Aorta (tissue), 5 donors: Measurements from ENCODE around the gene TRPM3. TPM values are rescaled to one million over a fixed set of nuclear protein-coding genes. Genes with fewer than 3 reads are reported as not detected.

Experiments
- ATAC-seq: fragments of 200-7000 bp; cut with Tn5 transposase; one replicate; pipeline ENCODE4 v1.9.1; 2022; ENCODE audit warnings: moderate library complexity; ENCODE audit not compliant: low FRiP score
- DNase-seq, 2 donors: peaks; one replicate each; pipeline ENCODE4 v3.0.0-alpha.2; 2020
- H3K27ac ChIP-seq, 2 donors: one replicate each; pipeline ENCODE4 v1.5.1; 2013; ENCODE audit warnings: low read length in 2 of 2, mild to moderate bottlenecking in 2 of 2, moderate library complexity in 2 of 2, control low read depth in 1 of 2, inconsistent platforms in 1 of 2, low read depth in 1 of 2
- H3K27me3 ChIP-seq, 2 donors: one replicate each; pipeline ENCODE4 v1.6.1; 2013; ENCODE audit warnings: control low read depth in 1 of 2, low read length in 1 of 2, mild to moderate bottlenecking in 1 of 2, moderate library complexity in 1 of 2; ENCODE audit not compliant: insufficient read depth in 2 of 2, control insufficient read depth in 1 of 2
- H3K36me3 ChIP-seq, 2 donors: one replicate each; pipeline ENCODE4 v1.6.1; 2013; ENCODE audit warnings: control low read depth in 1 of 2, low read length in 1 of 2, mild to moderate bottlenecking in 1 of 2; ENCODE audit not compliant: insufficient read depth in 2 of 2, control insufficient read depth in 1 of 2
- H3K4me1 ChIP-seq, 2 donors: one replicate each; pipeline ENCODE4 v1.6.1; 2013; ENCODE audit warnings: low read length in 2 of 2, control low read depth in 1 of 2, mild to moderate bottlenecking in 1 of 2, moderate library complexity in 1 of 2; ENCODE audit not compliant: insufficient read depth in 2 of 2, control insufficient read depth in 1 of 2
- H3K4me3 ChIP-seq, 2 donors: one replicate each; pipeline ENCODE4 v1.5.1; 2013; ENCODE audit warnings: low read length in 2 of 2, control low read depth in 1 of 2, mild to moderate bottlenecking in 1 of 2
- H3K9me3 ChIP-seq: one replicate; pipeline ENCODE4 v1.6.1; 2013; ENCODE audit warnings: mild to moderate bottlenecking, low read length; ENCODE audit not compliant: control insufficient read depth
- WGBS, 2 donors: extraction: QIAGEN DNeasy Blood & Tissue Kit; methylation state at CpG; one replicate each; pipeline ENCODE4 v1.1.7; 2013; 5-methylcytosine and 5-hydroxymethylcytosine counted together
- intact Hi-C, 2 donors: fragments of 100-400 bp; cut with DNase I; formaldehyde crosslinking; loops; one replicate each; pipeline versions ENCODE4 v1.14.2 to v1.15.0; 2022
- polyA plus RNA-seq, 2 donors: library from polyadenylated mRNA; stranded (reverse); fragments of 200-250 nt; gene quantifications; one replicate each; pipeline ENCODE4 v1.2.3, GENCODE V29; 2013
- total RNA-seq, 2 donors: library from RNA; stranded (reverse); fragmentation: NEBNext Ultra II Directional; extraction: Animal tissue kit (Norgen Biotek cat#: 25700); gene quantifications; one replicate each; pipeline ENCODE4 v1.2.1, GENCODE V29; 2021
- donor health status: healthy with polysubstance abuse.
- donor health status: Bipolar disorder and iron deficiency.
- donor health status: DM: no; HTN: no; CAD: no.
- donor health status: DM: no; HTN: no; CAD: no.
- donor health status: DM: yes; HTN: yes; CAD: no.

The TRPM3 gene
- total and polyA plus RNA-seq, 4 donors = 0.13 to 5.7 (median 1.7) TPM

GRCh38 chr9:70947086-70947485 lies 174.3 kb downstream of the TRPM3 start:
- Histone ChIP-seq H3K4me1 (peaks cover 1 to 2% of the 10 kb centered on the region in 2 donors), H3K36me3 (no peaks in the 10 kb centered on the region), H3K9me3 (no peaks in the 10 kb centered on the region), H3K27ac (no peak overlapping the region), H3K4me3 (no peak overlapping the region), H3K27me3 (peaks cover 0 to 3% of the 10 kb centered on the region in 2 donors)
- intact Hi-C loops = no loop called here
- DNase-seq (no peak), ATAC-seq (no peak)

GRCh38 chr9:70945301-70945700 lies 176.1 kb downstream of the TRPM3 start:
- Histone ChIP-seq H3K4me1 (no peaks in the 10 kb centered on the region), H3K9me3 (no peaks in the 10 kb centered on the region), H3K27me3 (peaks cover 3 to 4% of the 10 kb centered on the region in 2 donors), H3K27ac (no peak overlapping the region), H3K36me3 (no peaks in the 10 kb centered on the region), H3K4me3 (no peak overlapping the region)
- ATAC-seq = no peak
- DNase-seq = no peak
- intact Hi-C loops = no loop called here

- Histone ChIP-seq H3K9me3 (no peaks in the 10 kb centered on the region), H3K27me3 (peaks cover 3 to 4% of the 10 kb centered on the region in 2 donors), H3K4me1 (no peaks in the 10 kb centered on the region), H3K36me3 (no peaks in the 10 kb centered on the region), H3K4me3 (no peak overlapping the region), H3K27ac (no peak overlapping the region)
- DNase-seq (no peak), ATAC-seq (no peak)
- intact Hi-C loops = no loop called here
- 63 to 77% methylated on average over 4 of the region's 4 CpGs for WGBS, 2 donors
Observed at GRCh38 chr9:70941191-70941590, 180.2 kb downstream of the TRPM3 start.

GRCh38 chr9:70940605-70941004 lies 180.8 kb downstream of the TRPM3 start:
- no peaks in the 10 kb centered on the region for H3K4me1 ChIP-seq
- 65 to 77% methylated on average over 2 of the region's 2 CpGs for WGBS, 2 donors
- no peak for DNase-seq
- intact Hi-C loops = no loop called here
- H3K4me3 ChIP-seq = no peak overlapping the region
- ATAC-seq = no peak
- H3K9me3 ChIP-seq = no peaks in the 10 kb centered on the region
- no peaks in the 10 kb centered on the region for H3K36me3 ChIP-seq
- H3K27ac ChIP-seq = no peak overlapping the region
- H3K27me3 ChIP-seq = peaks cover under 1 to 4% of the 10 kb centered on the region in 2 donors

GRCh38 chr9:70936536-70936935 lies 184.9 kb downstream of the TRPM3 start:
- Histone ChIP-seq H3K27me3 (peaks cover 0 to 3% of the 10 kb centered on the region in 2 donors), H3K9me3 (no peaks in the 10 kb centered on the region), H3K36me3 (no peaks in the 10 kb centered on the region), H3K4me3 (no peak overlapping the region), H3K27ac (no peak overlapping the region), H3K4me1 (no peaks in the 10 kb centered on the region)
- WGBS, 2 donors = 14 to 27% methylated on average over 2 of the region's 2 CpGs
- DNase-seq (no peak), ATAC-seq (no peak)
- intact Hi-C loops = no loop called here

GRCh38 chr9:70935856-70936255 lies 185.6 kb downstream of the TRPM3 start:
- H3K27me3 ChIP-seq = no peaks in the 10 kb centered on the region
- H3K36me3 ChIP-seq = no peaks in the 10 kb centered on the region
- no peak overlapping the region for H3K4me3 ChIP-seq
- intact Hi-C loops = no loop called here
- DNase-seq (no peak), ATAC-seq (no peak)
- no peaks in the 10 kb centered on the region for H3K4me1 ChIP-seq
- no peaks in the 10 kb centered on the region for H3K9me3 ChIP-seq
- H3K27ac ChIP-seq = no peak overlapping the region

- no peaks in the 10 kb centered on the region for H3K4me1 ChIP-seq
- intact Hi-C loops = loop anchor here in 1 of 2 donors (5.0 kb wide), 1 partner anchor 292 kb away; no protein-coding TSS in a partner anchor
- H3K27ac ChIP-seq = no peak overlapping the region
- no peak for DNase-seq
- H3K4me3 ChIP-seq = no peak overlapping the region
- no peaks in the 10 kb centered on the region for H3K9me3 ChIP-seq
- H3K27me3 ChIP-seq = no peaks in the 10 kb centered on the region
- no peak for ATAC-seq
- H3K36me3 ChIP-seq = no peaks in the 10 kb centered on the region
- 100% methylated on average over 1 of the region's 1 CpG for WGBS, 2 donors
Observed at GRCh38 chr9:70934642-70935041, 186.8 kb downstream of the TRPM3 start.

GRCh38 chr9:70933321-70933720 lies 188.1 kb downstream of the TRPM3 start:
- Histone ChIP-seq H3K4me3 (no peak overlapping the region), H3K36me3 (no peaks in the 10 kb centered on the region), H3K9me3 (no peaks in the 10 kb centered on the region), H3K27me3 (no peaks in the 10 kb centered on the region), H3K27ac (no peak overlapping the region), H3K4me1 (no peaks in the 10 kb centered on the region)
- intact Hi-C loops = loop anchor here in 1 of 2 donors (5.0 kb wide), 1 partner anchor 291 kb away; no protein-coding TSS in a partner anchor
- 41 to 47% methylated on average over 1 of the region's 1 CpG for WGBS, 2 donors
- ATAC-seq (no peak), DNase-seq (no peak)

GRCh38 chr9:70932097-70932496 lies 189.3 kb downstream of the TRPM3 start:
- ATAC-seq = no peak
- Histone ChIP-seq H3K9me3 (no peaks in the 10 kb centered on the region), H3K27ac (no peak overlapping the region), H3K4me3 (no peak overlapping the region), H3K36me3 (no peaks in the 10 kb centered on the region), H3K4me1 (no peaks in the 10 kb centered on the region), H3K27me3 (no peaks in the 10 kb centered on the region)
- no peak for DNase-seq
- WGBS, 2 donors = 100% methylated on average over 1 of the region's 1 CpG
- intact Hi-C loops = loop anchor here in 1 of 2 donors (5.0 kb wide), 1 partner anchor 290 kb away; no protein-coding TSS in a partner anchor
